ENCODE measurements around the gene BRSK1.

BRSK1 gene

DNA sequence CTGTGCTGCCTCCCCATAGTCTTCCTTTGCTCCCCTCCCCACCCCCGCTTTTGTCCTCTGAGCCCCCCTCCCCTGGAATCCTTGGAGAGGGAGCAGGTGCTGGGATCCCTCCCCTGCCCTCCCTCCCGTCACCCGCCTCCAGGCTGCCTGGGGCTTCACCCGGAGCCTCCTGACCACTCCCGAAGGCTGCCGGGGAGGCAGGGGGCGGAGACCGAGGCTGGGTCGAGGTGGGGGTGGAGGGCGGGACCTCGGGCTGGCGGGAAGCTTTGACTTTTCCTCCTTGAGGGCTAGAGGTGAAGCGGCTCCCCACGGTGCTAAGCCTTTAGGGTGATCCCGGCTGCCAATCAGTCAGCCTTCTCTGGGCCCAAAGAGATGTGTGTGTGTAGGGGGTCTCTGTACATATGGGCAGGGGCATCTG, 57.4 kb downstream of the BRSK1 start:
- Histone ChIP-seq H3K4me1 (ENCODE audit: control insufficient read depth in 1 of 2, insufficient read depth in 1 of 2, low read depth in 1 of 2, low read length in 1 of 2) (peaks cover 22 to 26% of the 10 kb centered on the region in 2 experiments), H3K36me3 (peaks cover 4% of the 10 kb centered on the region), H3K9me3 (no peaks in the 10 kb centered on the region), H3K4me3 (ENCODE audit: low read depth in 1 of 2, low read length in 1 of 2) (peak overlapping the region in 1 of 2 experiments; percentile 87), H3K27me3 (peaks cover 17% of the 10 kb centered on the region), H3K27ac (no peak overlapping the region)
- TF ChIP-seq, protein P1, sequence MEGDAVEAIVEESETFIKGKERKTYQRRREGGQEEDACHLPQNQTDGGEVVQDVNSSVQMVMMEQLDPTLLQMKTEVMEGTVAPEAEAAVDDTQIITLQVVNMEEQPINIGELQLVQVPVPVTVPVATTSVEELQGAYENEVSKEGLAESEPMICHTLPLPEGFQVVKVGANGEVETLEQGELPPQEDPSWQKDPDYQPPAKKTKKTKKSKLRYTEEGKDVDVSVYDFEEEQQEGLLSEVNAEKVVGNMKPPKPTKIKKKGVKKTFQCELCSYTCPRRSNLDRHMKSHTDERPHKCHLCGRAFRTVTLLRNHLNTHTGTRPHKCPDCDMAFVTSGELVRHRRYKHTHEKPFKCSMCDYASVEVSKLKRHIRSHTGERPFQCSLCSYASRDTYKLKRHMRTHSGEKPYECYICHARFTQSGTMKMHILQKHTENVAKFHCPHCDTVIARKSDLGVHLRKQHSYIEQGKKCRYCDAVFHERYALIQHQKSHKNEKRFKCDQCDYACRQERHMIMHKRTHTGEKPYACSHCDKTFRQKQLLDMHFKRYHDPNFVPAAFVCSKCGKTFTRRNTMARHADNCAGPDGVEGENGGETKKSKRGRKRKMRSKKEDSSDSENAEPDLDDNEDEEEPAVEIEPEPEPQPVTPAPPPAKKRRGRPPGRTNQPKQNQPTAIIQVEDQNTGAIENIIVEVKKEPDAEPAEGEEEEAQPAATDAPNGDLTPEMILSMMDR (IDR thresholded peaks at IDR 0.05) = no peak

DNA sequence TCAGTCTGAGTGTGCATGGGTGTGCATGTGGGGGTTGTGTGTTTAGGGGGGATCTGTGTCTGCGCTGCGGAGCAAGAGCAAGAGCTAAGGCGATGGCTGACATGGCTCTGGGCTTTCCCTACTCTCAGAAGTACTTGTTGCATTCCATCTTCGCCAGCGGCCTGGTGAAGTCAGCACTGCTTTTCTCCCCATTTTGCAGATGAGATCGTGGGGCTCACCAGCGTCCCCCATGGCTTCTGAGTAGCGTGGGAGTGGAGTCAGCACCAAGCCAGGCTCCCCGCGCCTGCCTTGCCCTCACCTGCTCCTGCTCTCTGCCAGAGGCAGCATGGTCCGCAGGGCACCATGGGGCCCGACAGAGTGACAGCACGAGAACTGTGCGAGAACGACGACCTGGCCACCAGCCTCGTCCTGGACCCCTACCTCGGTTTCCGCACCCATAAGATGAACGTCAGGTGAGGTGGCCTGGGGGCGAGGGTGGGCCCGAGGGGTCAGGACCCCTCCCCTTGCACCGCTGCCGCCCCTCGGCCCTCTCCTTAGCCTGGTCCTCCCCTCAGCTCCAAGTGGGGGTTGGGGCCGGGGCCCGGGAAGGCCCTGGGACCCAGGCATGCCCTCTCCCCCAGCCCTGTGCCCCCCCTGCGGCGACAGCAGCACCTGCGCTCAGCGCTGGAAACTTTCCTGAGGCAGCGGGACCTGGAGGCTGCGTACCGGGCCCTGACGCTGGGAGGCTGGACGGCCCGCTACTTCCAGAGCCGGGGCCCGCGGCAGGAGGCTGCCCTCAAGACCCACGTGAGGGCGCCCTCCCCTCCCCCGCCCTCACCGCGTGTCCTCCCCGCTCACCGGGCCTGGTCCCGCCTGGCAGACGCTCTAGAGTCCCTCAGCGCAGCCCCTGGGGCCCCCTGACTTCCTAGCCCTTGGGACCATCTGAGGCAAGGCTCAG, 58.1 kb downstream of the BRSK1 start:
- H3K9me3 ChIP-seq = no peaks in the 10 kb centered on the region
- no peak overlapping the region for H3K4me3 ChIP-seq (ENCODE audit: low read depth in 1 of 2, low read length in 1 of 2)
- TF ChIP-seq, protein P1 (IDR thresholded peaks at IDR 0.05) = no peak
- H3K4me1 ChIP-seq (ENCODE audit: control insufficient read depth in 1 of 2, insufficient read depth in 1 of 2, low read depth in 1 of 2, low read length in 1 of 2) = peaks cover 22 to 26% of the 10 kb centered on the region in 2 experiments
- H3K27me3 ChIP-seq = peaks cover 17% of the 10 kb centered on the region
- H3K27ac ChIP-seq = no peak overlapping the region
- peaks cover 10% of the 10 kb centered on the region for H3K36me3 ChIP-seq

DNA sequence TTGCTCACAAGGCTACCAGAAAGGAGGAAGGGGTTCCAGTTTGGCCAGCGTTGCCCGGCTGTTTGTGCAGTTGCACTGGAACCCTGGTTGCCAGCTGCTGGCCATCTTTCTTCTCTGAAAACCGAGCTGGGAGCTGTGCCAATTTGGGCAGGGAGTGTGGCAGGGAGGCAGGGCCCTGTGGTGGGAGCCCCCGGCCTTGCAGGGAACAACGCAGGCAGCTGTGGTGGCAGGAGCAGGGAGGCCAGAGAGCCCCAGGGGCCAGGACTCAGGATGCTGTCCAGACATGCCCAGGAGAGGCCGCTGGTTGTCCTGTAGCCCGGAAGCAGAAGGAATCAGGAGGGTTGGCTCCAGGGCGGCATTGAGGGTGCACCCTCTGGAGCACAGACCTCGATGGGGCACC, 60.6 kb downstream of the BRSK1 start:
- peaks cover 17% of the 10 kb centered on the region for H3K27me3 ChIP-seq
- TF ChIP-seq, protein P1 (IDR thresholded peaks at IDR 0.05) = no peak
- no peaks in the 10 kb centered on the region for H3K9me3 ChIP-seq
- no peak overlapping the region for H3K27ac ChIP-seq
- H3K4me3 ChIP-seq (ENCODE audit: low read depth in 1 of 2, low read length in 1 of 2) = no peak overlapping the region
- H3K36me3 ChIP-seq = peaks cover 16% of the 10 kb centered on the region
- peaks cover 11 to 16% of the 10 kb centered on the region in 2 experiments for H3K4me1 ChIP-seq (ENCODE audit: control insufficient read depth in 1 of 2, insufficient read depth in 1 of 2, low read depth in 1 of 2, low read length in 1 of 2)

DNA sequence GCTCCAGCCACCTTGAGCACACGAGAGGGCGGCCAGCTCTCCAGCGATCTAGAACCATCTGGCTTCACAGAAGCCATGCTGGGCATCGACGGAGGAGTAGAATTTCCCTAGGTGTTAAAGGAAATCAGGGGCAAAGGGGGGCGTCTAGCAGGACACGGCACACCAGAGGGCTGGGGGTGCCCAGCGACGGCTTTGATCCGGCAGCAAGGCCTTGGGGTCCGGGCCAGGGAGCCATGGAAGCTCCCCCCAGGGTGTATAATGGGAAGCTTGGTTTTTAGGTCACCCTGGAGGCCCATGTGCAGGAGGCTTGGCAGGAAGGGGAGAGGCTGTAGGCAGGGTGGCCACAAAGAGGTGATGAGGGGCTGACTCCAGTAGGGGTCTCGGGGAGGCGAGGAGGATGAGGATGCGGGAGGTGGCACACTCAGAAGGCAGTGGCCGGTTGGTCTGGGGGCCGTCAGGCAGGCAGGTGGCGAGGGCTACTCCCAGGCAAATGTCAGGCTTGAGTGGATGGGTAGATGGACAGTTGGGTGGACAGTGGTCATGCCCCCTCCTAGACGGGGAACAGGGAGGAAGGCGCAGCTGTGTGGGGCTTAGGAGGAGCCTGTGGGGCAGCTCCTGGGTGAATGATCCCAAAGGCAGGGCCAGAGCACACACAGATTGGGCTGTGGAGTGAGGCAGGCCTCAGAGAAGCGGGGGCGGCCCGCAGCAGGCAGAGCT, 61.5 kb downstream of the BRSK1 start:
- TF ChIP-seq, protein P1 (IDR thresholded peaks at IDR 0.05) = no peak
- Histone ChIP-seq H3K4me1 (ENCODE audit: control insufficient read depth in 1 of 2, insufficient read depth in 1 of 2, low read depth in 1 of 2, low read length in 1 of 2) (peaks cover 7 to 11% of the 10 kb centered on the region in 2 experiments), H3K27ac (no peak overlapping the region), H3K9me3 (no peaks in the 10 kb centered on the region), H3K4me3 (ENCODE audit: low read depth in 1 of 2, low read length in 1 of 2) (no peak overlapping the region), H3K27me3 (peaks cover 15% of the 10 kb centered on the region), H3K36me3 (peaks cover 16% of the 10 kb centered on the region)

DNA sequence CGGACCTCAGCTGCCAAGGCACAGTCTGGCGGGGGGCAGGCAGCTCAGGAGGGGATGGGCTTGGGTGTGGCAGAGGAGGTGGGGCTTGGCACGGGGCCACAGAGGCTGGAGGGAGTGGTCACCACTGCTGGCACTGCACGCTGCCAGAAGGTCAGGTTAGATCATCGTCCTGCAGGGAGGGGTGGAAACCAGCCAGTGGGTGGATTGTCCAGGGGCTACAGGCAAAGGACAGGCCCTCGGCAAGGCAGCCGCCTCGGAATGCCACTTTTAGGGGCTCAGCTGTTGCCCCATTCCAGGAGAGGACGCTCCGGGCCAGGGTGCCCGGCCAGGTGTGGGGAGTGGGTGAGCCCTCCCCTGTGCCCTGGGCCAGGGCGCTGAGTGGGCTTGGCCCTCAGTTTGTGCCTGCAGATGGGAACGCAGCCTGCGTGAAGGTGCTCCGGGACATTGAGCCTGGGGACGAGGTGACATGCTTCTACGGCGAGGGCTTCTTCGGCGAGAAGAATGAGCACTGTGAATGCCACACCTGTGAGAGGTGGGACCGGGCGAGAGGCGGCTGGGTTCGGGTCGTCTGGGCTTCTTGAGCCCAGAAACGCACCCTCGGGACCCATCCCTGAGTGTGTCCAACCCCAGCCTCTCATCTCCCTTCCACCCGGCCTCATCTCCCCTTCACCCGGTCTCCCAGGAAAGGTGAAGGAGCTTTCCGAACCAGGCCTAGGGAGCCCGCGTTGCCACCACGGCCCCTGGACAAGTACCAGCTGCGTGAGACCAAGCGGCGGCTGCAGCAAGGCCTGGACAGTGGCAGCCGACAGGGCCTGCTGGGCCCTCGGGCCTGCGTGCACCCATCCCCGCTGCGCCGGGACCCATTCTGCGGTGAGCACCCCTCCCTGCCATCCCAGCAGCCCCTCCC, 62.3 kb downstream of the BRSK1 start:
- Histone ChIP-seq H3K4me3 (ENCODE audit: low read depth in 1 of 2, low read length in 1 of 2) (no peak overlapping the region), H3K4me1 (ENCODE audit: control insufficient read depth in 1 of 2, insufficient read depth in 1 of 2, low read depth in 1 of 2, low read length in 1 of 2) (peaks cover 0 to 3% of the 10 kb centered on the region in 2 experiments), H3K9me3 (no peaks in the 10 kb centered on the region), H3K36me3 (peaks cover 16% of the 10 kb centered on the region), H3K27me3 (peaks cover 12% of the 10 kb centered on the region), H3K27ac (no peak overlapping the region)
- TF ChIP-seq, protein P1 (IDR thresholded peaks at IDR 0.05) = no peak
